Measurements from ENCODE around the gene AOPEP.

DNA sequence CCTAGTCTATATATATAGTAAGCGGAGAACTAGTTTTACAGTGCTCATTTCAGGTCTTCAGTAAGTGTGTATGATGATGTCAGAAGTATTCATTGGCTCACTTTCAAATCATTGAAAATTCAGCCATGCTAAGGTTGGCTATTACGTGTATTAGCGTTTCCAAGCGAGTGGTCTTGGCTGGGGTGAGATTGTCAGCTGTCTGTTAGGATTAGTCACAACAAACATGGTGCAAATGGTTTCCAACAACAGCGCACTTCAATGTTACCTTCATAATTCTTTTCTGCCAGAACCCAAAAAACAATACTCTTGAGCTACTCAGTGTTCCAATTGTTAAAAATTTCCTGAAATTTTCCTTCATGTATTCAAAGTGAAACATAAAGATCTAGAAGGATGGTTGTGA lies 283.0 kb downstream of the AOPEP start:
- TF ChIP-seq CREB1 (IDR thresholded peaks at IDR 0.05; ENCODE audit: low read depth): no peak
- no peak for TF ChIP-seq TAF1 (IDR thresholded peaks at IDR 0.05; ENCODE audit: low read depth)
- TF ChIP-seq, protein P1, sequence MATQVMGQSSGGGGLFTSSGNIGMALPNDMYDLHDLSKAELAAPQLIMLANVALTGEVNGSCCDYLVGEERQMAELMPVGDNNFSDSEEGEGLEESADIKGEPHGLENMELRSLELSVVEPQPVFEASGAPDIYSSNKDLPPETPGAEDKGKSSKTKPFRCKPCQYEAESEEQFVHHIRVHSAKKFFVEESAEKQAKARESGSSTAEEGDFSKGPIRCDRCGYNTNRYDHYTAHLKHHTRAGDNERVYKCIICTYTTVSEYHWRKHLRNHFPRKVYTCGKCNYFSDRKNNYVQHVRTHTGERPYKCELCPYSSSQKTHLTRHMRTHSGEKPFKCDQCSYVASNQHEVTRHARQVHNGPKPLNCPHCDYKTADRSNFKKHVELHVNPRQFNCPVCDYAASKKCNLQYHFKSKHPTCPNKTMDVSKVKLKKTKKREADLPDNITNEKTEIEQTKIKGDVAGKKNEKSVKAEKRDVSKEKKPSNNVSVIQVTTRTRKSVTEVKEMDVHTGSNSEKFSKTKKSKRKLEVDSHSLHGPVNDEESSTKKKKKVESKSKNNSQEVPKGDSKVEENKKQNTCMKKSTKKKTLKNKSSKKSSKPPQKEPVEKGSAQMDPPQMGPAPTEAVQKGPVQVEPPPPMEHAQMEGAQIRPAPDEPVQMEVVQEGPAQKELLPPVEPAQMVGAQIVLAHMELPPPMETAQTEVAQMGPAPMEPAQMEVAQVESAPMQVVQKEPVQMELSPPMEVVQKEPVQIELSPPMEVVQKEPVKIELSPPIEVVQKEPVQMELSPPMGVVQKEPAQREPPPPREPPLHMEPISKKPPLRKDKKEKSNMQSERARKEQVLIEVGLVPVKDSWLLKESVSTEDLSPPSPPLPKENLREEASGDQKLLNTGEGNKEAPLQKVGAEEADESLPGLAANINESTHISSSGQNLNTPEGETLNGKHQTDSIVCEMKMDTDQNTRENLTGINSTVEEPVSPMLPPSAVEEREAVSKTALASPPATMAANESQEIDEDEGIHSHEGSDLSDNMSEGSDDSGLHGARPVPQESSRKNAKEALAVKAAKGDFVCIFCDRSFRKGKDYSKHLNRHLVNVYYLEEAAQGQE (IDR thresholded peaks at IDR 0.05; ENCODE audit: low read depth): no peak
- TF ChIP-seq RAD21 (IDR thresholded peaks at IDR 0.05; ENCODE audit: low read depth): no peak
- no peak for TF ChIP-seq FOXM1 (IDR thresholded peaks at IDR 0.05; ENCODE audit: borderline replicate concordance, low read depth)
- no peak for TF ChIP-seq TEAD4 (IDR thresholded peaks at IDR 0.05)
- no peak for TF ChIP-seq TCF12 (IDR thresholded peaks at IDR 0.05; ENCODE audit: low read depth)
- TF ChIP-seq, protein P2, sequence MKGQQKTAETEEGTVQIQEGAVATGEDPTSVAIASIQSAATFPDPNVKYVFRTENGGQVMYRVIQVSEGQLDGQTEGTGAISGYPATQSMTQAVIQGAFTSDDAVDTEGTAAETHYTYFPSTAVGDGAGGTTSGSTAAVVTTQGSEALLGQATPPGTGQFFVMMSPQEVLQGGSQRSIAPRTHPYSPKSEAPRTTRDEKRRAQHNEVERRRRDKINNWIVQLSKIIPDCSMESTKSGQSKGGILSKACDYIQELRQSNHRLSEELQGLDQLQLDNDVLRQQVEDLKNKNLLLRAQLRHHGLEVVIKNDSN (IDR thresholded peaks at IDR 0.05): no peak
- TF ChIP-seq MAX (IDR thresholded peaks at IDR 0.05): no peak
- TF ChIP-seq ZBTB7A (IDR thresholded peaks at IDR 0.05; ENCODE audit: low read depth): no peak
